ENCODE measurements around the gene SLU7.

DNA sequence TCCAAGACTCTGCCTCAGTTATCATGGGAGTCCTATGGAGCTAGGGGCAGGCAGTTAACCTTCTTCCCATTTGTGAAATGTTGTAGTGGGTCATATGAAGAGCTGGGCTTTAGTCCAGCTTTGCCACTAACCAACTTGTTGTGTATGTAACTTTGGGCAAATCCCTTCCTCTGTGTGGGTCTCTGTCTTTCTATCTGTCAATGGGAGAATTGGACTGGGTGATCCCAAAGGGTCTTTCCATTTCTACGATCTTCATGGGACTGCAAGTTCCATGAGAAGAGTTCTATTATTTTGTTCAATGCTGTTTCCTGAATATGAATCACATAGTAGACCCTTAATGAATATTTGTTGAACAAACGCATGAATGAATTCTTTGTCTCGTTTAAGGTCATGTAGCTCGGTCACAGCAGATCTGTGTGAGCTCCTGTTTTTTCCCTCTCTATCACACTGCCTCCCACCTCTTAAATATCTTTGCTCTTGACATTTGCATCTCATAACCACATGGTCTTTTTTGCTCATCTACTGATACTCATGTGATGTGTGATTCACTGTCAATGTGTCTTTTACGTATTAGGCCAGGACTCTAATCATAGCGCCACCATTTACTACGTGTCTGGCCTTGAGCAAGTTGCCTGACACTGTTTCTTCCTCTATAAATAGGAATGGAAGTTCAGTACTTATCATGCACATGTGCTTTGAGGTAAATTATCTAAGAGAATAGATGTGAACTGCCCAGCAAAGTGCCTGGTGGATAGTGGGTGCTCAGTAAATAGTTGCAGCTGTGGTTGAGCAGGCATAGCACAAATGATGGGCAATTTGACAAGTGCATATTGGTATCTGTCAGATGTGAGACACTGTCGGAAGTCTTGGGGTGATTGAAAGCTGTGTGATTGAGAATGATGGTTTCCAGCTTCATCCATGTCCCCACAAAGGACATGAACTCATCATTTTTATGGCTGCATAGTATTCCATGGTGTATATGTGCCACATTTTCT lies 40.2 kb upstream of the SLU7 start:
- TF ChIP-seq EZH2 (IDR thresholded peaks at IDR 0.05; ENCODE audit: borderline replicate concordance, low read depth, low read length, severe bottlenecking): no peak
- TF ChIP-seq CTCF (IDR thresholded peaks at IDR 0.05; ENCODE audit: borderline replicate concordance, extremely low read depth, low read length, poor library complexity, severe bottlenecking): no peak
